Measurements from ENCODE around the gene CSRP3. TPM values are rescaled to one million over a fixed set of nuclear protein-coding genes. Genes with fewer than 3 reads are reported as not detected.

Gene CSRP3
- polyA plus RNA-seq, 10 donors, result 323 to 912 (median 645) TPM

DNA sequence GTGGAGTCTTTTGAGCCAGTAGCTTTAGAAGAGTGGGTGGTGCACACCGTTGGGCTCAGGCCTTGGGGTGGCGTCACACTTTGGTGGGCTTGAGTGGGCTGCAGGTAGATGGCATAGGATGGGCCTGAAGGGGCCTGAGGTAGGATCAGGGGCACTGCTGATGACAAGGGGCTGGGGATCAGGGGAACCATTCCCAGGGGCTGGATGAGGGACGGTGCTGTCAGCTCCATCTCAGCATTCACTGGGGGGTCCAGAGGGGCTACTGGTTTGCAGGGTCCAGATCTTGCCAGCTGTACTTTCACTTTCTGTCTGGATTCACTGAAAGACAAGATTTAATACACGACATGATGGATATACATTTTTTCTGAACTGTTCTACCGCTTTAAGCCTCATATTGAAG lies 27.9 kb upstream of the CSRP3 start:
- no peak for DNase-seq

DNA sequence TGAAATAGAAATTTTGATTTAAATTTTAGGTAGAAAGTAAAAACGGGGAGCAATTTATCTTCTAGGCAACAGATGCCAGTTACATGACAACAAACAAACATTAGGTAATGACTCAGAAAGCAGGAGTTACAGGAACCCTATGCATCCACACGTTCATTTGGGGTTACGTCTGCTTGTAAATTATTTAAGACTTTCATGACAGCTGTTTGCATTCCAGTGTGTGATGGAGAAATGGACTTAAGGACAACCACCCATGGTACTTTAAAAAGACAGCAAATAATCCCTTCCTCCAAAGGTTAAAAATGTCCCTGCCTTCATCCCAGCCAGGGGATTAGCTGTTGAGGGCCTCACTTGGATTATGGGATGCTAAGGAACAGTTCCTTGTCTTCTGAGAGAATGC lies 27.2 kb upstream of the CSRP3 start:
- DNase-seq, result peak in 1 of 3 donors; percentile 25

DNA sequence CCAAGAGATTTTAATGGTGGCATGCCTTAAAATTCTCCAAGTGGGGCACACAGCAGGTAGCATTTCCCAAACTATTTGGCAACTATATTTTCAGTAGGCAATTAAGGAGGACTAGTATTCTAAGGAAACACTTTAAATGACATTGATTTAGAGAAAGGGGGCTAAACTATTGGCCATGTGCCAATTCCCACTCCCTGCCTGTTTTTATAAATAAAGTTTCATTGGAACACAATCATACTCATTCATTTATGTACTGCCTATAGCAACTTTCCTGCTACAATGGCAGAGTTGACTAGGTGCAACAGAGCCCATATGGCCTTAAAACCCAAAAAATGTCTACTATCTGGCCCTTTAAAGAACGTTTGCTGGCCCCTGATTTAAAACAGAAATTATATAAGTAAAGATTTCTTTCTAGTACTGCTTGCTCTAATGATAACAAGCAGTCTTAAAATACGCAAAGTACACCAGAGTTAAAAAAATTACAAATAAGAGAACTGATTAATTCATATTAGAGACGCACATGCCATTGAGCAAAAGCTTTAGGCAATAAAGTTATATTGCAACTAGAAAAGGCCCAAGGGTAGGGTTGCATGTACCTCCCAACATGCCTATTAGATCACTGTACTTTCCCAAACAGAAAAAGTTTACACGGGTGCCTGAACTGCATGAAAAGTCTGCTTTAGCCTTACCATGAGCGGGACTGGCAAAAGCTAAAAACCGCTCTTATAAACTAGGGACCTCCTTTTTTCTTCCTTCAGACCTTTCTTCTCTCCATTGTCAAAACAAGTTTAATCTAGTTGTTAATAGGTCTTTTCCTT lies 24.8 kb upstream of the CSRP3 start:
- no peak for DNase-seq

DNA sequence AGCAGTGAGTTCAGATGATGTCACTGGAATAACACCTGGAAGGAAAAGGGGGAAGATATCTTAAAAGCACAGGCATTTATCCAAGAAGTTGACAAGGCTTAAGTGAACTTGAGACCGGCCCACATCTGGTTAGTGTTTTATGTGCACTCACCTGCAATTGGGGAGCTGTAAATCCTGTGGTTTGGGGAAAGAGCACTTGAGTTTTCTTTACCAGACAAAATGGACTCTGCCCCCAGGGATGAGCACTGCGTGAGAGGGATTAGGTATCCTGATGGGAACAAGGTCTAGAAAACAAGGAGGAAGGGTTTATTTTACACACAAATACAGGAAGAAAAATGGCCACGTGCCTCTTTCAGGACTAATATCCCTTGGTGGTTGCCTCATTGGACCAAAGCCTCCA lies 23.8 kb upstream of the CSRP3 start:
- DNase-seq, result no peak

DNA sequence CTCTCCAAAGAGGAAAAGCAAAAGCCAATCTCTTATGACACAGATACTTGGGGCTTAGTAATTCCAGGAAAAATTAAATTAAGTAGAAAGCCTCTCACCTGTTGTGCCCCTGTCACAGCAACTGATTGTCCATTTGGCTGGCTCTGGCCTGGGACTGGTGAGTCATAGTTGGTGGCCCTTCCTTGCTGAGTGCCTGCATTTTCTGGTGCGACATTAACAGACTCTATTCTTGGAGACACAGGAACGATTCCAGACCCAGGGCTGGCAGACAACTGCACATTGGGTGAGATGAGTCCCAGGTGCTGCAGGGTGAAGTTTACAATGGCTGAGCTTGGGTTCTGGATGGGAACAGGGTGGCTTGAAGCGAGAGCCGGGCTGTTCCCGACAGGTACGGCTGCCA lies 23.3 kb upstream of the CSRP3 start:
- no peak for DNase-seq

DNA sequence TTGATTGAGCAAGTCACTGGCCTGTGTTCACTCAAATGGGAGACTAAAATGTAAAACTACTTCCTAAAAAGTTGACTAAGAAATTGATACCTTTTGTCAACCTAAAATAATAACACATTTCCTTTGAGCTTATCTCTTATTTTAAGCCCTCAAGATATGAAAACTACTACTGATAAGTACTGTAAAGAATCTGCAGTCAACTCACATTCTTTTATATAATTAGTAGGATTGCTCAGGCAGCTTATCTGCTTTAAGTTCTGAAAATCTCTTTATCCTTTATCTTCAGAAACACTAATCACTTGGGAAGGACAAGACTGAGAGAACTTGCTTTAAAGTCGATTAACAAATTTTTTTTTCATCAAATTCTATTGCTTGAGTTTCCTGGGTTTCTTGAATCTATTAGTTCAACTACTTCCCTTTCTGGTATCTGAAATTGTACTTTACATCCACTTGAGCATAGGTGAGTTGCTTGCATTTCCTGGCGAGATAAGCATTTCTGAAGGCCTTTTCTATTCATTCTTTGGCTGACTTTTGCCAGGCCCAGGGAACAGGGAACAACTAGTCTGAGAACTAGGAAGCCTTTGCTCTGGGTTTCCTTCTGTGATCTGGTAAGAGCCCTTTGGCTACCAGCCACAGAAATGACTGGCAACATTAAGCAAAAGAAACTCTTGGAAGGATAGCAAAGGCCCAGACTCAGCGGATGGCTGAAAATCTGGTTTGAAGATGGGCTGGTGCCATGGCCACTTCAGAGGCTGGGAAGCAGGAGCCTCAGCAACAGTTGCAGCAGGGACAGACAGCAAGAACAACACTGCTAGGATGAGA lies 19.3 kb upstream of the CSRP3 start:
- no peak for DNase-seq

DNA sequence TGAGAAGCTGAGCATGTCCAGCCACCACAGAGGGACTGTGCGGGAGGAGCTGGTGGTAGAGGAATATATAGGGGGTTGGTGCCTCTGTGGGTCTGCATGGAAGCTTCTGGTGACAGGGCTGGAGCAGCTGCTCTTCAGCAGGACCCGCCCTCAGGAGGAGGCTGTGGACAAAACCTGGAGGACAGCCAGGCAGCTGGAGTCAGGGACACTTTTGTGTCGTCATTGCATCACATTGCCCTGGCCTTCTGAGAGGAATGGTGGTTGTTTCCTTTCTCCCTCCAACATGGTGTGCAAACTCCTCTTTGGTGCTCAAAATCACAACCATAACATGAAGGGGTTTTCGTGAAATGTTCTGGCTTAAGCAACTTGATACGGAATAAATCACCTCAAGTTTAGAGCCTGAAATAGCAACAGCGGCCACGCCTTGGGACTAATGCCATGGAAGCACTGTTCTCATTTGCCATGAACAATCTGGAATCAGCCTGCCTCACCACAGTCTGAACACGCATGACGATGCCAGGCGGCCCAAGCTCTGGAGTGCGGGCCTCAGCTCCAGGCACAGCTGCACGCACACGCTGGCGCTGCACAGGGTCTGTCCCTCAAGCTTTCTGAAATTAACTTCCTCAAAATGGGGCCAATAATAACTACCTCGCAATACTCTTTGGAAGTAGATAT lies 17.1 kb upstream of the CSRP3 start:
- DNase-seq, result peak; percentile 73 to 82 (median 81)

DNA sequence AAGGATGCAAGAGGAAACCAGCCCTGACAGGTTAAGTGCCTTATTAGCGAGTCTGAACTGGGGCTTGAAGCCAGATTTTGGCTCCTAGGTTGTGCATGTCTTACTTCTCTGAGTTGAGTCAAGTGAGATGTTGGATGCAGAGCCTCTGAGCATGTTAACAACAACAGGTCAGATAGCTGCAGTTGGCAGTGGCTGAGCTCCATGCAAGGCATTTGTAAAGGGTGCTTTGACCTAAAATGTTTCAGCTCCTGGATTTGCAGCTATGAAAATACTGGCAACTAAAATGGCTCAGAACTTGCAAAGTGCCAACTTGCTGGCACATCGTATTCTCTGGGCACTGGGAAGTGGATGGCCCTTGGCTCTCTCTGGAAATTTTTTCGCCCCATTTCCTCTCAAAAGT lies 16.4 kb upstream of the CSRP3 start:
- no peak for DNase-seq

DNA sequence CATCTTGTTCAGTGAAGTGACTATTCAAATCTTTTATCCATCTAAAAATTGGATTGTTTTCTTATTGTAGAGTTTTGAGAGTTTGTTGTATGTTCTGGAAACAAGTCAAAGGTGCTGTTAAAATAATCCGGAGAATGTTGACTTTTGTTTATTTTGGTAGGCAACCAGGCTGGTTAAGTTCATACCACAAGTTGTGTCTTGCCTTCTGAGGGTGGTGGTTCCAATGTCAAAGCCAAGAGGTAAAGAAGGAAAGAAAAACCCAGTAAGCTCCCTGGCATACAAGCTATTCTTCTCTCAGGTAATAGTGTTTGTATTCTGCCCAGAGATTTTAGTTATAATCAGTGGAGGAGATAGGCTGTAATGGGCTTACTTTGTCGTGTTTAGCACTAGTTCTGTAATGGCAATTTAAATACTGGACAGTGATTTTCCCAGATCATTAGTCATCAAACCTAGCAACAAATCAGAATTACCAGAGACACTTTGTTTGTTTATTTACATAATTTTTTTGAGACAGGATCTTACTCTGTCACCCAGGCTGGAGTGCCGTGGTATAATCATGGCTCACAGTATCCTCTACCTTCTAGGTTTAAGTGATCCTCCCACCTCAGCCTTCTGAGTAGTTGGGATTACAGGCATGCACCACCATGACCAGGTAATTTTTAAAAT lies 15.1 kb upstream of the CSRP3 start:
- DNase-seq, result no peak

DNA sequence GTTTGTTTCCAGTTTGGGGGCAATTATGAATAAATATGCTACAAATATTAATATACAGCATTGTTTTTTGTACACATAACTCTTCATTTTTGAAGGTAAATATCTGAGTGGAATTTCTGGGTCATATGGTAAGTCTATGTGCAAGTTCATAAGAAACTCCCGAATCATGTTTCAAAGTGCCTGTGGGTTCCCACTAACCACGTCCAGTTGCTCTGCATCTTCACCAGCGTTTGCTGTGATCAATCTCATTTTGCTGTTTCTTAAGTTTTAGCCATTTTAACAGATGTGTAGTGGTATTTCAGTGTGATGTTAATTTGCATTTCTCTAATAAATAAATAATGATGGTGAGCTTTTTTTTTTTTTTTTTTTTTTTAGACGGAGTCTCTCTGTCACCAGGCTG lies 14.2 kb upstream of the CSRP3 start:
- DNase-seq, result no peak

DNA sequence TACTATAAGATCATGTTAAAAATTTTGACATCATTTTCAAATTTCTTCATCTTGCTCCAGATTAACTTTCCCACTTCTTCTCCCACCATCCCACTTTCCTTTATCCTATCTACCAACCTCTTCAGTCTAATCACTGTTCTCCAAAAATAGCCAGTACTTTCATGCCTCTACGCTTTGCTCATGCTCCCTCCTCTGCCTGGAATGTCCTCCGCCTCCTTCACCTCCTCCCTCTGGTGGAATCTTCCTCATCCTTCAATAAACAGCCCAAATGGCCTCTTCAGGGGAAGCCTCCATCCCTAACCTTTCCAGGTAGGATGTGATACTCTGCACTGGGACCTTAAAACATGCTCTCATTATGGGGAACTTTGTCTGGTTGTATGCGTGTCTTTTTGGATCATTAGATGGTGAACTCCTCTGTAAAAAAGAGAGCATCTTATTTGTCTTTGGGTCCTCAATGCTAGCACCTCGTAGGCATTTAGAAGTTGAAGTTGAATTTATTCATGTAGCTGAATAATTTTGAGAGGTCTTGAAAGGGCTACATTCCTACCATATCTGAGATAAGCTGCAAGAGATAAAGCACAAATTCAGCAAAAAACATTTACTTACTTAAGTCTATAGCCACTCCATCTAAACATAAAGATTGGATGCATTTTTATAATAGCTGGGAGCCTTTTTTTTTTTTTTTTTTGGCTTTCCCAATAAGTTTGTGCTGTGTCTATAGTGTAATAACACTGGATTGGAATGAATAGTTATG lies 8.0 kb upstream of the CSRP3 start:
- DNase-seq, result no peak

DNA sequence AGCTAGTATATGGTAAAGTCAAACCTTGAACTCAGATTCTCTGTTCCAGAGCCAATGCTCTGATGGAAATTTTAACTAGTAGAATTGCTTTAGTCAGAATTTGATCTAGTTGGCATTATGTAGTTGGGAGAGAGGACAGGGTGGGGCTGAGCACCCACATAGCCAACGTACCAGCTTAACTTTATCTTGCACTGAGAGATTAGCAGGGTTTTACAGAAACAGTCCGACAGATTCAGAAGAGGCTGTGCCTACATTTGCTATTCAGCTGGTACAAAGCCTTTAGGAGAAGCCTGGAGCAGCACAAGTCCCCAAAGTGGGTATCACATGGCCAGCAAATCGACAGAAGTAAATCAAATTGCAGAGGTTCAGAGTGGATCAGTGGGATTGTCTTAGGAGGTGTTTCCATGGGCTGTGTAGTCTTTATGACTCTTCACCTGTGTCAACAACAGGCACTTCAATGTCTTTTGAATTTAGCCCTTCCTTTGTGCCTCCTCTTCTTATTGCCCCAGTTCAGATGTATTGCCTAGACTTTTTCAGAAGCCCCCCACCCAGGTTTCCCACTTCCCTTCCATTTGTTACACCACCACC lies 7.3 kb upstream of the CSRP3 start:
- DNase-seq, result no peak

DNA sequence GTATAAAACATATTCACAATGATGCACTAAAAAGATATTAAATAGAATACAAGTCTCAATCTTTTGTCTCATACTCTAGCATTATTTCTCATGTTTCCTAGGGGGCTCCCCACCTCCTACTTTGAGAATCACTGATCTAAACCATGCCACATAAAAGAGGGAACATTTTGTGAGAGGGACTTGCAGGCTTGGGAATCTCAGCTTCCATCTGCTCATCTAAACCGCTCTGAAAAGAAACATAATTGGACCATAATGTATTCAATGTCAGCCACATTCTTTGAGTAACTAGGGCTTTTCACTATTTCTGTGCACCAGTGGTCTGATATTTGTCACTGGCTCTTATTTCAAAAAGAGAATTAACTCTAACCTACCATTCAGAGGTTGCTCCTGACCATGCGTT lies 6.4 kb upstream of the CSRP3 start:
- no peak for DNase-seq

DNA sequence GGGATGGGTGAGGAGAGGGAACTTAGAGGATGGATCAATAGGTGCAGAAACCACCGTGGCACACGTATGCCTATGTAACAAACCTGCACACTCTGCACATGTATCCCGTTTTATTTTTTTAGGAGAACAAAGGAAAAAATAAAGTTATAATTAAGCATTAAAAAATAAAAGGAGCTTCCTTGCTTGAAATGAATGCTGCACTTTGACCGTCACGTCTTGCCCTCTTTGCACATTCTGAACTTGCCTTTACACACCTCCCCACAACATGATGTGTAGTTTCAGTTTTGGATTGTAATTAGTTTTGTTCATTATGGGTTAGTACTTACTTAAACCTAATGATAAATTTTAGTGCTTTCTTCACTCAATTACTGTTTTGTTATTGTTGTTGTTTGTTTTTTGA lies 3.1 kb upstream of the CSRP3 start:
- DNase-seq, result no peak

DNA sequence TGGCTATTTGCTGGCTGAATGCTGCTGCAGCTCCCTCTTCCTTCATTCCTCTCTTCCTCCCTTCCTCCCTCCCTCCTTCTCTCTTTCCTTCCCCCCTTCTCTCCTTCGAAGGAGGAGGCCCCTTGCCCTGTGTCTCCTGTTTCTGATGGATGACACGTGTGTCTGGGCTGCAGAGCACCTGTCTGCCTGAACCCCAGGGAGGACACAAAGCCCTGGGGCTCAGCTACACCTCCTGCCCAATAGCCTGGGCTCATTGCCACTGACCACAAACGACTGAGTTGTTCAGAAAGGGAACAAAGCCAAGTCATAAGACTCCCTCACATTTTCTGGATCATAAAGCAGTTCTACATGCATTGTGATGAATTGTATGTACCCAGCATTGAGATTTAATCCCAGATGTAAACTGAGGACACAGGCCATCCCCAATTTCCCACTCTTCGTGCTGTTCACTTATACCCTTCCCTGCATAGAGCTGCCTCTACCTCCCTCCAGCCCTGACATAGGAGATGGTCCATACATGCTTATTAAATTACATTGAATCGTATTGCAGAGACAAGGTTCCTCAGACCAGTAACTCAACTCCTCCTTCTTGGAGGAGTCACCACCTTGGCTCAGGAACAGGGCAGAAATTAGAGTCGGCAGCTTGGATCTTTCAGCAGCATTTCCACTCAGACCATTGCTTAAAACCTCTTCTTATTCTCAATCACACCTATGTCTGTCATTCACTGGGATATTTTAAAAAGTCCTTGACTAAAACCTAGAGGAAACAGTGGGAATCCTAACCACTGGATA lies 1.2 kb downstream of the CSRP3 start:
- DNase-seq, result peak in 2 of 3 donors; percentile 50 to 58

DNA sequence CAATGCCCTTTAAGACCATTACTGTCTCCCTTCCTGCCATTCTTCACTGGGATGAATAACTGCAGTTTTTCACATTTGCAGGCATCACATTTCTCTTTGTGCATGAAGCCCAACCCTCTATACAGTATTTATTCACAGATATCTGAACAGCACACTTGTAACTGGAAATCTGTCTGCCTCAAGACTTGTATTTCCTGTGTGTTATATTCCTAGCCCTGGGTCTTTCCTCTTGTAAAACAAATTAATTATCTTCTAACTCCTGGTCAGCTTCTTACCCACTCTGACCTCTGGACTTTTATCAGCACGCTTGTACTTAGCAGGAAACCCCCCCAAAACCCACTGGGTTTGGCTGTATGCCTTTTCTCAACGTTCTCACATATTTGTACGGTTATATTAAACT lies 2.0 kb downstream of the CSRP3 start:
- DNase-seq, result peak in 1 of 3 donors; percentile 27

DNA sequence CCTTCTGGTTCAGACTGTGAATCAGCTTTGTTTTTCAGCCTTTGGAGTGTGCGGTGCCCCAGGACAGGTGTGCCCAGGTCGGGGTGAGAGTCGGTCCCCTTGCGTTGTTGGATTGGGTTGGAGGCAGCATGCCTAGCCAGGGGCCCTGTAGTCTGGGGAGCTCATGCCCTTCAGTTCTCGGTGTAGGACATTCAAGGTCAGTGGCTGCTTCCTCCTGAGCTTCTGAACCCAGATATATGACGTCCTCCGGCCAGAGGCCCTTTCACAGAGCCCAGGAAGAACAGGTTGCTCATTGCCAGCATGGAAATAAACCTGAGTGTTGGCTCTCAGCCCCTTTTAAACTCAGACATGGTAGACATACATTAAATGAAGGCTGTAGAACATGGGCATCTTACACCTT lies 2.7 kb downstream of the CSRP3 start:
- DNase-seq, result no peak

DNA sequence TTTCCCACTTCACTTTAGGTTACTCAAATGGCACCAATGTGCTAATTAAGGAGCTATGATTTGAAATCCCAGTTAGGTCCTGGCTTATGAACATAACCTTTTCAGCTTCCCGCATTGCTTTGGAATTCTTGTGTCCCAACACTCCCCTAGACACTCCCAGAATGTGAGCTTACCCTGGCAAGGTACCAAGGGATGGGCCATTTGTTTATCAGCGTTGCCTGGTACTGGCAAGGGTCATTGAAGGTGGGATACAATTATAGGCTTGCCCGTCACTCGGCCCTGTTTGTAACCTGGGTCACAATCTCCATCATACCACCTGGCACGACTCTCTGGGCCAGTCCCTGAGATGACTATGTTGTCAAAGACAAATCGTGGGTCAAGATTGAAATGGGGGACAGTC lies 5.4 kb downstream of the CSRP3 start:
- peak in 2 of 3 donors; percentile 26 to 66 for DNase-seq

DNA sequence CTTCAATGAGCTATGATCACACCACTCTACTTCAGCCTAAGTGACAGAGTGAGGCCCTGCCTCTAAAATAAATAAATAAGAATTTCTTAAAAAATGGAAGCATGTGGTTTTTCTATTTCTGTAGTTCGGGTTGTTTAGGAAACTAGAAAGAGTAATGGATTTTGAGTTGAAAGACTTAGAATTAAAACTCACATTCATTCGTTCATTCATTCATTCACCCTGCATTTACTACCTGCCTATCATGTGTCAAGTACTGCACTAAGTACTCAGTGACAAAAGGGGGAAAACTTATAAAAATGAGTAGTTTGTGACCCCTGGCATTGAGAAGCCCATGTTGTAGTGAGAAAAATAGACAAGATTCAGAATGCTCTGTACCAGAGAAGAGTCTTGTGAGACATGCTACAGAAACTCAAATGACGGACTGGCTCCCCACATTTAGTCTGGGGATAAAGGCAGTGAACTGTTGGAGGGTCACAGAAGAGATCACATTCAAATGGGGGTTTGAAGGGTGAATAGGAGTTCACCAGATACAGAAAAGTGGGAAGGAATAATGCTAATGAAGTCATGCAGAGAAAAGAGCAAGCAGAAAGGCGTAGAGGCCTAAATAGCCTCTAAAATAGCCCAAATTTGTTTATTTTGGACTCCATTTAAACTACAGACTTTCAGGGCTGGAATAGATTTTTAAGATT lies 7.0 kb downstream of the CSRP3 start:
- no peak for DNase-seq

All from muscle of back (tissue), 11 donors.